ENCODE measurements around the gene BIRC7. TPM values are rescaled to one million over a fixed set of nuclear protein-coding genes. Genes with fewer than 3 reads are reported as not detected.

Gene BIRC7
- total RNA-seq, 2 experiments from 2014 or later, result not detected

GRCh38 chr20:63260521-63260920, 24.8 kb downstream of the BIRC7 start:
- intact Hi-C loops (cut with DNase I, micrococcal nuclease), result no loop called here
- no peaks in the 10 kb centered on the region for H3K9me3 Mint-ChIP-seq
- ATAC-seq (ENCODE audit: poor library complexity), result no peak
- POLR2A ChIA-PET, result no interaction called here
- Histone ChIP-seq H3K4me3 (ENCODE audit: low read length) (no peak overlapping the region), H3K36me3 (ENCODE audit: insufficient read depth, low read length) (no peaks in the 10 kb centered on the region), H3K4me1 (ENCODE audit: insufficient read depth, low read length) (peaks cover 5% of the 10 kb centered on the region), H3K27me3 (ENCODE audit: control insufficient read depth in 1 of 2, insufficient read depth in 2 of 2, low read length in 2 of 2) (peaks cover 22 to 26% of the 10 kb centered on the region in 2 experiments), H3K9me3 (ENCODE audit: control insufficient read depth in 1 of 2, insufficient read depth in 1 of 2, low read length in 2 of 2) (no peaks in the 10 kb centered on the region), H3K27ac (ENCODE audit: low read depth in 1 of 2, low read length in 2 of 2) (no peak overlapping the region)
- TF ChIP-seq, protein P1, sequence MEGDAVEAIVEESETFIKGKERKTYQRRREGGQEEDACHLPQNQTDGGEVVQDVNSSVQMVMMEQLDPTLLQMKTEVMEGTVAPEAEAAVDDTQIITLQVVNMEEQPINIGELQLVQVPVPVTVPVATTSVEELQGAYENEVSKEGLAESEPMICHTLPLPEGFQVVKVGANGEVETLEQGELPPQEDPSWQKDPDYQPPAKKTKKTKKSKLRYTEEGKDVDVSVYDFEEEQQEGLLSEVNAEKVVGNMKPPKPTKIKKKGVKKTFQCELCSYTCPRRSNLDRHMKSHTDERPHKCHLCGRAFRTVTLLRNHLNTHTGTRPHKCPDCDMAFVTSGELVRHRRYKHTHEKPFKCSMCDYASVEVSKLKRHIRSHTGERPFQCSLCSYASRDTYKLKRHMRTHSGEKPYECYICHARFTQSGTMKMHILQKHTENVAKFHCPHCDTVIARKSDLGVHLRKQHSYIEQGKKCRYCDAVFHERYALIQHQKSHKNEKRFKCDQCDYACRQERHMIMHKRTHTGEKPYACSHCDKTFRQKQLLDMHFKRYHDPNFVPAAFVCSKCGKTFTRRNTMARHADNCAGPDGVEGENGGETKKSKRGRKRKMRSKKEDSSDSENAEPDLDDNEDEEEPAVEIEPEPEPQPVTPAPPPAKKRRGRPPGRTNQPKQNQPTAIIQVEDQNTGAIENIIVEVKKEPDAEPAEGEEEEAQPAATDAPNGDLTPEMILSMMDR (IDR thresholded peaks at IDR 0.05), result no peak
- H3K36me3 Mint-ChIP-seq (ENCODE audit: low read depth), result no peaks in the 10 kb centered on the region
- CTCF ChIA-PET, result no interaction called here
- DNase-seq, result no peak
- H3K4me1 Mint-ChIP-seq (ENCODE audit: low read depth), result no peaks in the 10 kb centered on the region
- H3K27ac Mint-ChIP-seq, result no peak overlapping the region
- H3K27me3 Mint-ChIP-seq, result peaks cover 60% of the 10 kb centered on the region
- H3K4me3 Mint-ChIP-seq, result no peak overlapping the region

GRCh38 chr20:63261060-63261794, 25.5 kb downstream of the BIRC7 start:
- Histone ChIP-seq H3K9me3 (ENCODE audit: control insufficient read depth in 1 of 2, insufficient read depth in 1 of 2, low read length in 2 of 2) (no peaks in the 10 kb centered on the region), H3K27me3 (ENCODE audit: control insufficient read depth in 1 of 2, insufficient read depth in 2 of 2, low read length in 2 of 2) (peaks cover 16 to 20% of the 10 kb centered on the region in 2 experiments), H3K36me3 (ENCODE audit: insufficient read depth, low read length) (no peaks in the 10 kb centered on the region), H3K27ac (ENCODE audit: low read depth in 1 of 2, low read length in 2 of 2) (no peak overlapping the region), H3K4me1 (ENCODE audit: insufficient read depth, low read length) (peaks cover 5% of the 10 kb centered on the region), H3K4me3 (ENCODE audit: low read length) (no peak overlapping the region)
- no peaks in the 10 kb centered on the region for H3K36me3 Mint-ChIP-seq (ENCODE audit: low read depth)
- ATAC-seq (ENCODE audit: poor library complexity), result no peak
- POLR2A ChIA-PET, result no interaction called here
- intact Hi-C loops (cut with DNase I, micrococcal nuclease), result no loop called here
- TF ChIP-seq, protein P1 (IDR thresholded peaks at IDR 0.05), result no peak
- H3K9me3 Mint-ChIP-seq, result no peaks in the 10 kb centered on the region
- no peak overlapping the region for H3K27ac Mint-ChIP-seq
- no peak overlapping the region for H3K4me3 Mint-ChIP-seq
- CTCF ChIA-PET, result no interaction called here
- no peaks in the 10 kb centered on the region for H3K4me1 Mint-ChIP-seq (ENCODE audit: low read depth)
- peaks cover 55% of the 10 kb centered on the region for H3K27me3 Mint-ChIP-seq
- no peak for DNase-seq

DNA sequence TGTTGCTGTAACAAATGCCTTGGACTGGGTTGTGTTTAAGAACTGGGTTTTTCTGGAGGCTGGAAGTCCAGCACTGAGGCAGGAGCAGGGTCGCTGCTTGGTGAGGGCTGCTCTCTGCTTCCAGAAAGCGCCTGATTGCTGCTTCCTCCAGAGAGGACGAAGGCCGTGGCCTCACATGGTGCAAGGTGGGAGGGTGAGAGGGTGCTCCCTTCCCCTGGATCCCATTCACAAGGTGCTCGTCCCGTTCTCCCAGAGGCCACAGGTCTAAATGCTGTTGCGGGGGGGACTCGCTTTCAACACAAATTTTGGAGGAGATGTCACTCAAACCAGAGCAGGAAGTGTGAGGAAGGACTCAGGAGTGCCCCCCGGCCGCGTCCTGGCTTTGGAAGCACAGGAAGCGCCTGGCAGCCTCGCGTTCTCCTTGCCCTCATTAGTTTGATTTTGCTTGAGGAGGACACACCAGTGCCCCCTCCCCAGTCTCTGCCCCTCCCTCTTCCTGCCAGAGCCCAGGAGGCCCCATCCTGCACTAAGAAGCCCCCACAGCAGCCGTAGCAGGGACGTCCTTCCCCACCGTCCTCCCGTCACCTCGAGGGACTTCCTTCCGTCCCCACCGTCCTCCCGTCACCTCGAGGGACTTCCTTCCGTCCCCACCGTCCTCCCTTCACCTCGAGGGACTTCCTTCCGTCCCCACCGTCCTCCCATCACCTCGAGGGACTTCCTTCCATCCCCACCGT, 26.3 kb downstream of the BIRC7 start:
- Mint-ChIP-seq H3K4me1 (ENCODE audit: low read depth) (no peaks in the 10 kb centered on the region), H3K27ac (no peak overlapping the region)
- H3K27me3 ChIP-seq (ENCODE audit: control insufficient read depth in 1 of 2, insufficient read depth in 2 of 2, low read length in 2 of 2), result peaks cover 16 to 17% of the 10 kb centered on the region in 2 experiments

More for the DNA sequence above, 26.3 kb downstream of the BIRC7 start:
- ATAC-seq (ENCODE audit: poor library complexity) (no peak), DNase-seq (no peak)
- intact Hi-C loops (cut with DNase I, micrococcal nuclease), result no loop called here
- H3K36me3 ChIP-seq (ENCODE audit: insufficient read depth, low read length), result no peaks in the 10 kb centered on the region
- H3K27ac ChIP-seq (ENCODE audit: low read depth in 1 of 2, low read length in 2 of 2), result no peak overlapping the region
- no peaks in the 10 kb centered on the region for H3K9me3 Mint-ChIP-seq
- H3K36me3 Mint-ChIP-seq (ENCODE audit: low read depth), result no peaks in the 10 kb centered on the region
- ChIA-PET CTCF (no interaction called here), POLR2A (no interaction called here)
- H3K9me3 ChIP-seq (ENCODE audit: control insufficient read depth in 1 of 2, insufficient read depth in 1 of 2, low read length in 2 of 2), result no peaks in the 10 kb centered on the region
- no peak overlapping the region for H3K4me3 Mint-ChIP-seq
- no peak overlapping the region for H3K4me3 ChIP-seq (ENCODE audit: low read length)
- TF ChIP-seq, protein P1 (IDR thresholded peaks at IDR 0.05), result no peak
- peaks cover 5% of the 10 kb centered on the region for H3K4me1 ChIP-seq (ENCODE audit: insufficient read depth, low read length)
- H3K27me3 Mint-ChIP-seq, result peaks cover 47% of the 10 kb centered on the region

Data from CD4-positive, alpha-beta T cell (primary cell).